Forelimb muscle (tissue), 1 donor: ENCODE measurements around the gene SBK3. TPM values are rescaled to one million over a fixed set of nuclear protein-coding genes. Genes with fewer than 3 reads are reported as not detected.

Experiments
- polyA plus RNA-seq: library from polyadenylated mRNA; unstranded; fragments of 120-200 nt; gene quantifications from one replicate; pipeline ENCODE4 v1.2.1, GENCODE V29; 2013; ENCODE audit not compliant: insufficient read length

Gene SBK3
- polyA plus RNA-seq, 1 donor, result not detected

Other genes starting within 250 kb of the SBK3 start
- gene TMEM150B, start 220.2 kb downstream of the SBK3 start, polyA plus RNA-seq, result 1.00 TPM
- 27.5 TPM for gene KMT5C, start 205.7 kb downstream of the SBK3 start, polyA plus RNA-seq
- gene COX6B2, start 190.8 kb downstream of the SBK3 start, polyA plus RNA-seq, result 0.15 TPM
- gene GARIN5B, start 182.3 kb downstream of the SBK3 start, polyA plus RNA-seq, result not detected
- gene IL11, start 175.1 kb downstream of the SBK3 start, polyA plus RNA-seq, result 0.40 TPM
- gene TMEM190, start 168.7 kb downstream of the SBK3 start, polyA plus RNA-seq, result not detected
- 0.23 TPM for gene TMEM238, start 161.3 kb downstream of the SBK3 start, polyA plus RNA-seq
- 1,731 TPM for gene RPL28, start 159.6 kb downstream of the SBK3 start, polyA plus RNA-seq
- gene UBE2S, start 137.8 kb downstream of the SBK3 start, polyA plus RNA-seq, result 41.0 TPM
- 0.14 TPM for gene SHISA7, start 102.2 kb downstream of the SBK3 start, polyA plus RNA-seq
- 36.2 TPM for gene ISOC2, start 83.9 kb downstream of the SBK3 start, polyA plus RNA-seq
- gene C19orf85, start 80.8 kb downstream of the SBK3 start, polyA plus RNA-seq, result not detected
- 4.1 TPM for gene ZNF628, start 68.9 kb downstream of the SBK3 start, polyA plus RNA-seq
- gene NAT14, start 60.4 kb downstream of the SBK3 start, polyA plus RNA-seq, result 27.0 TPM
- gene SSC5D, start 57.1 kb downstream of the SBK3 start, polyA plus RNA-seq, result 17.3 TPM
- 3.1 TPM for gene SBK2, start 8.4 kb downstream of the SBK3 start, polyA plus RNA-seq
- 12.0 TPM for gene ZNF579, start 35.3 kb upstream of the SBK3 start, polyA plus RNA-seq
- gene FIZ1, start 54.0 kb upstream of the SBK3 start, polyA plus RNA-seq, result 11.1 TPM
- 10.0 TPM for gene ZNF524, start 54.7 kb upstream of the SBK3 start, polyA plus RNA-seq
- 7.6 TPM for gene ZNF865, start 60.1 kb upstream of the SBK3 start, polyA plus RNA-seq
- 10.0 TPM for gene ZNF784, start 79.0 kb upstream of the SBK3 start, polyA plus RNA-seq
- gene ZNF580, start 95.5 kb upstream of the SBK3 start, polyA plus RNA-seq, result 19.9 TPM
- gene ZNF581, start 98.1 kb upstream of the SBK3 start, polyA plus RNA-seq, result 30.1 TPM
- 15.1 TPM for gene CCDC106, start 102.7 kb upstream of the SBK3 start, polyA plus RNA-seq
- gene U2AF2, start 109.5 kb upstream of the SBK3 start, polyA plus RNA-seq, result 110 TPM
- 82.6 TPM for gene EPN1, start 129.7 kb upstream of the SBK3 start, polyA plus RNA-seq
- not detected for gene NLRP9, start 192.9 kb upstream of the SBK3 start, polyA plus RNA-seq
- 2.0 TPM for gene RFPL4A, start 213.6 kb upstream of the SBK3 start, polyA plus RNA-seq
- 0.63 TPM for gene RFPL4AL1, start 223.6 kb upstream of the SBK3 start, polyA plus RNA-seq